HG03457 (cell line): ENCODE data around the gene NEK5.
"Not testable (repeated sequence)": the region's sequence is repeated elsewhere in the genome, so short reads cannot be mapped to it uniquely, and the experiment has no call there.

Experiments
- ATAC-seq: cut with Tn5 transposase; IDR thresholded peaks from one replicate; pipeline ENCODE4 v1.9.1; 2021; ENCODE audit warnings: moderate number of reproducible peaks; ENCODE audit not compliant: unreplicated experiment

The NEK5 gene

GRCh38 chr13:52147225-52147624 lies 18.4 kb upstream of the NEK5 start:
- no peak for ATAC-seq

- ATAC-seq: no peak
Measured at GRCh38 chr13:52141299-52141698, 12.4 kb upstream of the NEK5 start.

GRCh38 chr13:52137489-52137888 lies 8.6 kb upstream of the NEK5 start:
- no peak for ATAC-seq

- no peak for ATAC-seq
Measured at GRCh38 chr13:52136763-52137162, 7.9 kb upstream of the NEK5 start.

GRCh38 chr13:52130641-52131040 lies 1.8 kb upstream of the NEK5 start:
- ATAC-seq: no peak

- no peak for ATAC-seq
Measured at GRCh38 chr13:52127783-52128702, 830 bp downstream of the NEK5 start.

GRCh38 chr13:52127378-52127777 lies 1.5 kb downstream of the NEK5 start:
- ATAC-seq: no peak

- no peak for ATAC-seq
Measured at GRCh38 chr13:52125547-52125946, 3.3 kb downstream of the NEK5 start.

GRCh38 chr13:52118595-52118994 lies 10.3 kb downstream of the NEK5 start:
- ATAC-seq: no peak

- no peak for ATAC-seq
Measured at GRCh38 chr13:52118095-52118494, 10.8 kb downstream of the NEK5 start.

GRCh38 chr13:52112591-52112990 lies 16.3 kb downstream of the NEK5 start:
- ATAC-seq: no peak

GRCh38 chr13:52109116-52109670 lies 19.7 kb downstream of the NEK5 start:
- ATAC-seq: no peak

- ATAC-seq: no peak
Measured at GRCh38 chr13:52105841-52106240, 23.0 kb downstream of the NEK5 start.

- no peak for ATAC-seq
Measured at GRCh38 chr13:52104624-52105023, 24.2 kb downstream of the NEK5 start.

GRCh38 chr13:52103386-52103785 lies 25.5 kb downstream of the NEK5 start:
- ATAC-seq: no peak

GRCh38 chr13:52102423-52102822 lies 26.4 kb downstream of the NEK5 start:
- ATAC-seq: not testable (repeated sequence)

- no peak for ATAC-seq
Measured at GRCh38 chr13:52097197-52097596, 31.7 kb downstream of the NEK5 start.

- ATAC-seq: no peak
Measured at GRCh38 chr13:52096748-52097147, 32.1 kb downstream of the NEK5 start.

GRCh38 chr13:52096062-52096461 lies 32.8 kb downstream of the NEK5 start:
- no peak for ATAC-seq

GRCh38 chr13:52092087-52092486 lies 36.8 kb downstream of the NEK5 start:
- no peak for ATAC-seq

- no peak for ATAC-seq
Measured at GRCh38 chr13:52091473-52091872, 37.4 kb downstream of the NEK5 start.

GRCh38 chr13:52085421-52085820 lies 43.5 kb downstream of the NEK5 start:
- no peak for ATAC-seq
